ENCODE measurements around the gene ZDHHC21.

DNA sequence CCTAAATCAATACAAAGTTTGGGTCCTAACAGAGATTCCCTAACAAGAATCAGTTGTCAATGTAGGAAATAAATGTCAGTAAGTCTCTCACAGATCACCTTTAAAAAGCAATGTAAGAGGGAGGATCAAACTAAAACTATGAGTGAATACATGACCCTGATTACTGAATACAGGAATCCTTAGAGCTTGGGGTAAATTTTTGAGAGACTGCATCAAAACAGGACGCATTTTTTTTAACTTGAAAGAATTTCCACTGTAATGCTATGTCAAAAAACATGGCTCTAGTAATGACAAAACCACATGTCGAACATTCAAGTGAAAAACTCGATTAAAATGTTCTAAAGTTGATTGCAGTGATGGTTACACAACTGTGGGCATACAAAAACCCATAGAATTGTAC, 21.9 kb downstream of the ZDHHC21 start:
- TF ChIP-seq, protein P1, sequence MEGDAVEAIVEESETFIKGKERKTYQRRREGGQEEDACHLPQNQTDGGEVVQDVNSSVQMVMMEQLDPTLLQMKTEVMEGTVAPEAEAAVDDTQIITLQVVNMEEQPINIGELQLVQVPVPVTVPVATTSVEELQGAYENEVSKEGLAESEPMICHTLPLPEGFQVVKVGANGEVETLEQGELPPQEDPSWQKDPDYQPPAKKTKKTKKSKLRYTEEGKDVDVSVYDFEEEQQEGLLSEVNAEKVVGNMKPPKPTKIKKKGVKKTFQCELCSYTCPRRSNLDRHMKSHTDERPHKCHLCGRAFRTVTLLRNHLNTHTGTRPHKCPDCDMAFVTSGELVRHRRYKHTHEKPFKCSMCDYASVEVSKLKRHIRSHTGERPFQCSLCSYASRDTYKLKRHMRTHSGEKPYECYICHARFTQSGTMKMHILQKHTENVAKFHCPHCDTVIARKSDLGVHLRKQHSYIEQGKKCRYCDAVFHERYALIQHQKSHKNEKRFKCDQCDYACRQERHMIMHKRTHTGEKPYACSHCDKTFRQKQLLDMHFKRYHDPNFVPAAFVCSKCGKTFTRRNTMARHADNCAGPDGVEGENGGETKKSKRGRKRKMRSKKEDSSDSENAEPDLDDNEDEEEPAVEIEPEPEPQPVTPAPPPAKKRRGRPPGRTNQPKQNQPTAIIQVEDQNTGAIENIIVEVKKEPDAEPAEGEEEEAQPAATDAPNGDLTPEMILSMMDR (IDR thresholded peaks at IDR 0.05; ENCODE audit: insufficient read depth, low read length, poor library complexity, severe bottlenecking) = no peak
- no peak for TF ChIP-seq EZH2phosphoT487 (conservative IDR thresholded peaks at IDR 0.05; ENCODE audit: low read length)
